ENCODE data around the gene FZR1. TPM values are rescaled to one million over a fixed set of nuclear protein-coding genes. Genes with fewer than 3 reads are reported as not detected.

The FZR1 gene
- total RNA-seq, 1 donor from 2014 or later = 20.7 TPM

- Histone ChIP-seq H3K9me3 (replicated peaks) (no peaks in the 10 kb centered on the region), H3K27me3 (ENCODE audit: low read depth) (peaks cover 78% of the 10 kb centered on the region), H3K27ac (replicated peaks) (no peak within 1 kb of the TSS), H3K4me1 (no peaks in the 10 kb centered on the region), H3K36me3 (no peaks in the 10 kb centered on the region), H3K4me3 (no peak within 1 kb of the TSS)
- DNase-seq = no peak
- intact Hi-C loops (cut with micrococcal nuclease) = no loop called here
- TF ChIP-seq CTCF (IDR thresholded peaks at IDR 0.05; ENCODE audit: borderline replicate concordance) = no peak
Measured at GRCh38 chr19:3483226-3483628, 22.9 kb upstream of the FZR1 start, which contains the start of gene SMIM44. Gene SMIM44, minus strand, starts transcription at chr19:3483441. Its CDS starts 38 bp downstream, at chr19:3483403.

- no peak overlapping the region for H3K4me3 ChIP-seq
- no peaks in the 10 kb centered on the region for H3K27me3 ChIP-seq (ENCODE audit: low read depth)
- intact Hi-C loops (cut with micrococcal nuclease) = no loop called here
- no peak for TF ChIP-seq CTCF (IDR thresholded peaks at IDR 0.05; ENCODE audit: borderline replicate concordance)
- no peaks in the 10 kb centered on the region for H3K4me1 ChIP-seq
- no peak for DNase-seq
- peaks cover 53% of the 10 kb centered on the region for H3K36me3 ChIP-seq
- H3K9me3 ChIP-seq (replicated peaks) = no peaks in the 10 kb centered on the region
- H3K27ac ChIP-seq (replicated peaks) = no peak overlapping the region
Measured at GRCh38 chr19:3491396-3492119, 14.6 kb upstream of the FZR1 start.

- H3K36me3 ChIP-seq = peaks cover 58% of the 10 kb centered on the region
- H3K9me3 ChIP-seq (replicated peaks) = no peaks in the 10 kb centered on the region
- TF ChIP-seq CTCF (IDR thresholded peaks at IDR 0.05; ENCODE audit: borderline replicate concordance) = no peak
- no peaks in the 10 kb centered on the region for H3K4me1 ChIP-seq
- H3K27me3 ChIP-seq (ENCODE audit: low read depth) = no peaks in the 10 kb centered on the region
- no peak for DNase-seq
- intact Hi-C loops (cut with micrococcal nuclease) = no loop called here
- no peak overlapping the region for H3K27ac ChIP-seq (replicated peaks)
- no peak overlapping the region for H3K4me3 ChIP-seq
Measured at GRCh38 chr19:3492131-3492839, 13.8 kb upstream of the FZR1 start.

- Histone ChIP-seq H3K9me3 (replicated peaks) (no peaks in the 10 kb centered on the region), H3K36me3 (peaks cover 58% of the 10 kb centered on the region), H3K4me3 (no peak overlapping the region), H3K27ac (replicated peaks) (no peak overlapping the region), H3K4me1 (no peaks in the 10 kb centered on the region), H3K27me3 (ENCODE audit: low read depth) (no peaks in the 10 kb centered on the region)
- intact Hi-C loops (cut with micrococcal nuclease) = no loop called here
- DNase-seq = no peak
- no peak for TF ChIP-seq CTCF (IDR thresholded peaks at IDR 0.05; ENCODE audit: borderline replicate concordance)
Measured at GRCh38 chr19:3492919-3493318, 13.2 kb upstream of the FZR1 start.

GRCh38 chr19:3493651-3494050, 12.5 kb upstream of the FZR1 start:
- H3K27me3 ChIP-seq (ENCODE audit: low read depth) = no peaks in the 10 kb centered on the region
- no peak for DNase-seq
- H3K27ac ChIP-seq (replicated peaks) = no peak overlapping the region
- peaks cover 58% of the 10 kb centered on the region for H3K36me3 ChIP-seq
- TF ChIP-seq CTCF (IDR thresholded peaks at IDR 0.05; ENCODE audit: borderline replicate concordance) = no peak
- H3K4me1 ChIP-seq = peaks cover 2% of the 10 kb centered on the region
- H3K9me3 ChIP-seq (replicated peaks) = no peaks in the 10 kb centered on the region
- no peak overlapping the region for H3K4me3 ChIP-seq
- intact Hi-C loops (cut with micrococcal nuclease) = no loop called here

All from left ventricle myocardium inferior (tissue), 1 donor.